ENCODE measurements around the gene ATF7. TPM values are rescaled to one million over a fixed set of nuclear protein-coding genes. Genes with fewer than 3 reads are reported as not detected.

The ATF7 gene
- polyA plus RNA-seq, 6 donors from 2014 or later, result 12.2 to 18.7 (median 16.2) TPM

DNA sequence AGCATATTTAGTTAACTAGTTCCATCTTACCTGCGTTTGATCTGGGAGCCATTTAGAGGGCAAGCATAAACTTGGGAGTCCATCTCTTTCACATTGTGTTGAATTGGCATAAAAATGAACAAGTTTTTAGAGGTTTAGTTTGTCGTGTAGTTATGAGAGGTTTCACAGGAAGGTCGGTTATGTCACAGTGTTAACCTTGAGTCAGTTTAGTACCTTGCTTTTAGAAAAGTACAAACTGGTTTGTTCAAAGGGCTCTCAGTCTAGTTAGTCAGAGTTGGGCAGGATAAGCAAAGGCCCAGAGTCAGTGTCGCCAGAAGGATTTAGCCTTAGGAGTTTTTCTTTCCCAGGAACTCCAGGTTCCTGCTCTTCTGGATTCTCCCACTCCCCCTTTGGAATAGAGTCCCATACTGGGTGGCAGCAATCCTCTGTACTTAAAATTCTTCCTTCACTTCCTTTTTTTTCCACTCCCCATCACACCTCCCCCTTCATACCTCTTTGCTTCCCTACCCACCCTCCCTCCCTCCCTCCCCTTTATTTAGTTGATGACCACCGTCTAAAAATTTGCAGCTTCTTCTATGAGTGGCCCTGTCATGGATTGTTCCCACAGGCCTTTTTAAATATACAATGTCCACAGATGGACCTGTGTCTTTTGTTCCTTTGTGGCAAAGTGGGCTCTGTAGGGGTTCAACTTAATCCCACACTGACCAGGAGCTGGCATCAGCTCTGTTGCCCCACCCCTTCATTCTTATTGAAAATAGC, 162.2 kb downstream of the ATF7 start:
- ATAC-seq (ENCODE audit: low read depth in 2 of 2), result no peak
- Mint-ChIP-seq H3K4me3 (no peak overlapping the region), H3K4me1 (peaks cover 7 to 34% (median 28%) of the 10 kb centered on the region in 3 donors), H3K9me3 (no peaks in the 10 kb centered on the region), H3K27me3 (no peaks in the 10 kb centered on the region), H3K36me3 (peaks cover 35 to 36% of the 10 kb centered on the region in 2 donors), H3K27ac (peak overlapping the region in 1 of 6 donors; percentile 44)
- no peak for DNase-seq

DNA sequence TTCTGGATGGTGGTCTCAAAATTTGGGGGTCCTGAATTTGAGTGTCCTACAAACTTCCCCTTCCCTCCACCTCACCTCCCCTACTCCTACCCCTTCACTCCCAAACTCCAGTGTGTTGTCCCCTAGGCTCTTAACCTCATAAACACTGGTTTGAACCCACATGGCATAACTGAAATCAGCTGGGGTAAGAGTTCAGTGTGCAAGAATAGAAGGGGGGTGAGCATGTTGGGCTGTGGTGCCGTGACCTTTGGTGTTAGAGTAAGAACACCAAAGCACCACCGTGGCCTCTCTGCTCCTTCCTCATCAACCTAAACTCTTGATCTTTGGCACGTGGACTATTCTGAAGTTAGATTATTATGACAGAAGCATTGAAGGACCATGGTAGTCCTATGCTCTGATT, 163.2 kb downstream of the ATF7 start:
- Mint-ChIP-seq H3K27ac (peak overlapping the region in 1 of 6 donors; percentile 32), H3K9me3 (no peaks in the 10 kb centered on the region), H3K36me3 (peaks cover 36 to 37% of the 10 kb centered on the region in 2 donors), H3K4me3 (no peak overlapping the region), H3K27me3 (no peaks in the 10 kb centered on the region), H3K4me1 (peaks cover 7 to 34% (median 29%) of the 10 kb centered on the region in 3 donors)
- no peak for DNase-seq
- no peak for ATAC-seq (ENCODE audit: low read depth in 2 of 2)

DNA sequence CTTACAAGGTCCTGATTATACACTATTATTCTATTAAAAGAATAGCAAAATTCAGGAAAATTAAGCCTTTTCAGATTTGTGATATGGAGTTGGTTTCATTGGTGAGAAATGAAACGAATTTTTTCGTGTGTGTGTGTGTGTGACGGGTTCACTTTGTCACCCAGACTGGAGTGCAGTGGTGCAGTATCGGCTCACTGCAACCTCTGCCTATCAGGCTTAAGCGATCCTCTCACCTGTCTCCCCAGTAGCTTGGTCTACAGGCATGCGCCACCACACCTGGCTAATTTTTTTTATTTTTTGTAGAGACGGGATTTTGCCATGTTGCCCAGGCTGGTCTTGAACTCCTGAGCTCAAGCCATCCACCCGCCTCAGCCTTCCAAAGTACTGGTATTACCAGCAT, 164.6 kb downstream of the ATF7 start:
- DNase-seq (no peak), ATAC-seq (ENCODE audit: low read depth in 2 of 2) (no peak)
- Mint-ChIP-seq H3K9me3 (no peaks in the 10 kb centered on the region), H3K4me1 (peaks cover 7 to 28% (median 24%) of the 10 kb centered on the region in 3 donors), H3K27me3 (no peaks in the 10 kb centered on the region), H3K36me3 (peaks cover 31 to 36% of the 10 kb centered on the region in 2 donors), H3K27ac (peak overlapping the region in 1 of 6 donors; percentile 70), H3K4me3 (no peak overlapping the region)

DNA sequence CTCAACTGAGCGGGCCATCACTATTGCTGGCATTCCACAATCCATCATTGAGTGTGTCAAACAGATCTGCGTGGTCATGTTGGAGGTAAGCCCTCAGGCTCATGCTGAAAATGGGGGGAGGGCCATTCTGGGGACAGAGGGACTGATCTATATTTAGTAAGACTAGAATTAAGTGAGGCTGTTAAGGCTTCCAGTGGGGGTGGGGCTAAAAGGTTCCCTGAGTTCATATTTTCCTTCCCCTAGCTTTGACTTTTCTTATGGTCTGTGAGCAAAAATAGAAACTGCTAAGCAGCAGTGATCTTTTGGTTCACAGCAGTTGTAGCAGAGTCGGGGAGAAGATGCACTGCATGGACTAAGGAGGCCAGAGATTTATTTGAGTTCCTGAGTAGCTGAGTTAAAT, 165.1 kb downstream of the ATF7 start:
- Mint-ChIP-seq H3K36me3 (peaks cover 31 to 36% of the 10 kb centered on the region in 2 donors), H3K4me3 (peak overlapping the region in 2 of 8 donors; percentile 3 to 49), H3K27me3 (no peaks in the 10 kb centered on the region), H3K4me1 (peaks cover 7 to 24% (median 23%) of the 10 kb centered on the region in 3 donors), H3K9me3 (no peaks in the 10 kb centered on the region), H3K27ac (peak overlapping the region in 1 of 6 donors; percentile 70)
- ATAC-seq (ENCODE audit: low read depth in 2 of 2) (no peak), DNase-seq (no peak)

DNA sequence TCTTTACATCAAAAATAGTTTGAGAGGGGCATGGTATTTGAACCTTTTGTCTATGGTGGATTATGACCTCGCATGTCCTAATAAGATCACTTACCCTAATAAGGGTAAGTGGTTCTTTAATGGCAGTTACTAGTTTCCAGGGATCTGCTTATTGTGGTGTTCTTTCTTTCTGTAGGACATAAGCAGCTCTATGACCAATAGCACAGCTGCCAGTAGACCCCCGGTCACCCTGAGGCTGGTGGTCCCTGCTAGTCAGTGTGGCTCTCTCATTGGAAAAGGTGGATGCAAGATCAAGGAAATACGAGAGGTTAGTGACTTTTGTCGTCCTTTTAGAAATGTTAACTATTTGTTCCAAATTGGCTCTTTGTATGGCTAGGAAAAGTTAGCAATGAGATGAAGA, 167.1 kb downstream of the ATF7 start:
- peaks cover 29 to 43% of the 10 kb centered on the region in 2 donors for H3K36me3 Mint-ChIP-seq
- no peak for ATAC-seq (ENCODE audit: low read depth in 2 of 2)
- H3K27ac Mint-ChIP-seq, result peak overlapping the region in 1 of 6 donors; percentile 18
- H3K27me3 Mint-ChIP-seq, result no peaks in the 10 kb centered on the region
- no peaks in the 10 kb centered on the region for H3K9me3 Mint-ChIP-seq
- DNase-seq, result no peak
- no peak overlapping the region for H3K4me3 Mint-ChIP-seq
- H3K4me1 Mint-ChIP-seq, result peaks cover 11 to 25% (median 24%) of the 10 kb centered on the region in 3 donors

Other genes with a start within 250 kb of the ATF7 start
- gene SP1, start 246.2 kb downstream of the ATF7 start, polyA plus RNA-seq (ENCODE audit: low read depth in 6 of 6), result 10 to 100 TPM in 5 of 6 donors, 1 to 10 TPM in 1; 8.3 to 17.5 (median 12.7) TPM
- gene AMHR2, start 202.5 kb downstream of the ATF7 start, polyA plus RNA-seq (ENCODE audit: low read depth in 6 of 6), result not detected
- 1,000 to 10,000 TPM in 1 of 6 donors, 100 to 1,000 TPM in 5; 660 to 1,169 (median 730) TPM for gene PRR13, start 184.6 kb downstream of the ATF7 start, polyA plus RNA-seq (ENCODE audit: low read depth in 6 of 6)
- 100 to 1,000 TPM; 116 to 172 (median 146) TPM for gene PCBP2, start 174.3 kb downstream of the ATF7 start, polyA plus RNA-seq (ENCODE audit: low read depth in 6 of 6)
- 1 to 10 TPM in 4 of 6 donors, under 1 TPM in 1, not detected in 1; 1.00 to 1.8 (median 1.4) TPM for gene MAP3K12, start 126.9 kb downstream of the ATF7 start, polyA plus RNA-seq (ENCODE audit: low read depth in 6 of 6)
- 10 to 100 TPM; 14.8 to 29.0 (median 18.5) TPM for gene TARBP2, start 125.1 kb downstream of the ATF7 start, polyA plus RNA-seq (ENCODE audit: low read depth in 6 of 6)
- not detected for gene NPFF, start 118.9 kb downstream of the ATF7 start, polyA plus RNA-seq (ENCODE audit: low read depth in 6 of 6)
- 100 to 1,000 TPM; 491 to 654 (median 582) TPM for gene ATP5MC2, start 49.7 kb upstream of the ATF7 start, polyA plus RNA-seq (ENCODE audit: low read depth in 6 of 6)
- 10 to 100 TPM; 65.8 to 93.2 (median 78.8) TPM for gene CALCOCO1, start 101.1 kb upstream of the ATF7 start, polyA plus RNA-seq (ENCODE audit: low read depth in 6 of 6)
- not detected for gene CISTR, start 125.6 kb upstream of the ATF7 start, polyA plus RNA-seq (ENCODE audit: low read depth in 6 of 6)